ENCODE data around the gene GMCL2.
A peak's percentile ranks its signal among the peaks of the same experiment; 100 is the strongest.
"Not testable (repeated sequence)": the region's sequence is repeated elsewhere in the genome, so short reads cannot be mapped to it uniquely, and the experiment has no call there.

The GMCL2 gene, protein sequence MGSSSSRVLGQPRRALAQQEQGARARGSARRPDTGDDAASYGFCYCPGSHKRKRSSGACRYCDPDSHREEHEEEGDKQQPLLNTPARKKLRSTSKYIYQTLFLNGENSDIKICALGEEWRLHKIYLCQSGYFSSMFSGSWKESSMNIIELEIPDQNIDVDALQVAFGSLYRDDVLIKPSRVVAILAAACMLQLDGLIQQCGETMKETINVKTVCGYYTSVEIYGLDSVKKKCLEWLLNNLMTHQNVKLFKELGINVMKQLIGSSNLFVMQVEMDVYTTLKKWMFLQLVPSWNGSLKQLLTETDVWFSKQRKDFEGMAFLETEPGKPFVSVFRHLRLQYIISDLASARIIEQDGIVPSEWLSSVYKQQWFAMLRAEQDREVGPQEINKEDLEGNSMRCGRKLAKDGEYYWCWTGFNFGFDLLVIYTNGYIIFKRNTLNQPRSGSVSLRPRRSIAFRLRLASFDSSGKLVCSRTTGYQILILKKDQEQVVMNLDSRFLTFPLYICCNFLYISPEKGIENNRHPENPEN

DNA sequence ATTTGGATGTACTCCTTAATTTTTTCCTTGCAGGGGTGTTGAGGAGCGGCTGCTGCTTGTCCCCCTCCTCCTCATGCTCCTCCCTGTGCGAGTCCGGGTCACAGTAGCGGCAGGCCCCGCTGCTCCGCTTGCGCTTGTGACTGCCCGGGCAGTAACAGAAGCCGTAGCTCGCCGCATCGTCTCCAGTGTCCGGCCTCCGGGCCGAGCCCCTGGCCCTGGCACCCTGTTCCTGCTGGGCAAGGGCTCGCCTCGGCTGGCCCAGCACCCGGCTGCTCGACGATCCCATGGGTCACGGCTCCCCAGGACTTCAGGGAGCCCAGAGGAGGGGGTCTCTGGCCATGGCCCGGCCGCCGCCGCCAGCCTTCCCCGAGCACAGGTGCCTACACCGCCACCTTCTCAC, at the start of gene GMCL2:
Gene GMCL2 (minus strand): TSS at position 358 of the 400 bp plus-strand sequence. CDS start 72 bp downstream, at position 286.
- DNase-seq = no peak

DNA sequence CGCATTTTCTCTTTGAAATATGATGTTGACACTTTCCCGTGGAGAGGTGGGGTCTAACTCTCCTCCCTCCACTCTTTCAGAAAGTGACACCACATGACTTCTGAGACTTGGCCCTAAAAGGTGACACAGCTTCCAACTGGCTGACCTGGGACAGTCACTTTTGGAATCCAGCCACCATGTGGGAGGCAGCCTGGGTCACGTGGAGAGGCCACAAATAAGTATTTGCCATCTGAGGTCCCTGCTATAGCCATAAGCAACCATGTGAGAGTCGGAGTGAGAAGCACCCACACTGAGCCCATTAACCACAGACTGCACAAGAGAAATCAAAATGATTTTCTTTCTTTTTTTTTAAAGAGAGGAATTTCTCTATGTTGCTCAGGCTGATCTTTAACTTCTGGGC, 49.5 kb upstream of the GMCL2 start:
- DNase-seq = no peak

DNA sequence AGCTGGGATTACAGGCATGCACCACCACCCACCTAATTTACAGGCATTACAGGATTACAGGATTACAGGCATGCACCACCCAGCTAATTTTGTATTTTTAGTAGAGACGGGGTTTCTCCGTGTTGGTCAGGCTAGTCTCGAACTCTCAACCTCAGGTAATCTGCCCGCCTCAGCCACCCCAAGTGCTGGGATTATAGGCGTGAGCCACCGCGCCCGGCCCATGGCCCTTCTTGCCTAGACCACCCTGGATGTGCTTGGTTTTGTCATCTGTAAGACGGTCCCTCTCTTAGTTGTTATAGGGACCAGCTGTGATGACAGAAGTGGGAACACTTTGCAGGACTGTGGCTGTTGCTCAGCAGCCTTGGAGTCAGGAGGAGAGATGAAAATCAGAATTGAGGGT, 49.0 kb upstream of the GMCL2 start:
- no peak for DNase-seq

DNA sequence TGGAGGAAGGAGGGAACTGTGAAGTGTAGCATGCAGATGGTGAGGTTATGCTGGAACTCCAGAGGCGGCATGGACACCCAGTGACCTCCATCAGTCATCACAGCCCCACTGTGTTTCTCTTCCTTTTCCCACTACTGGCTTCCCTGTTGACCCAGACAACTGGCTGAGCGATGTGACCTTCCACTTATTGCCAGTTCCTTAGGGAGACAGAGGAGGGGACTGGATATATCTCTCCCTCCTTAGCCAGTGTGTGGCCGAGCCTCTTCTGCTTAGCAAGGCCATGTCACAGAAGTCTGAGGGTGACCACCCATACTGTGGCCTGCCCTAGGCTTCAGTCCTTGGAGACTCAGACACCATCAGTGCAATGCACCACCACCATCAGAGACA, 48.4 kb upstream of the GMCL2 start:
- DNase-seq = no peak

DNA sequence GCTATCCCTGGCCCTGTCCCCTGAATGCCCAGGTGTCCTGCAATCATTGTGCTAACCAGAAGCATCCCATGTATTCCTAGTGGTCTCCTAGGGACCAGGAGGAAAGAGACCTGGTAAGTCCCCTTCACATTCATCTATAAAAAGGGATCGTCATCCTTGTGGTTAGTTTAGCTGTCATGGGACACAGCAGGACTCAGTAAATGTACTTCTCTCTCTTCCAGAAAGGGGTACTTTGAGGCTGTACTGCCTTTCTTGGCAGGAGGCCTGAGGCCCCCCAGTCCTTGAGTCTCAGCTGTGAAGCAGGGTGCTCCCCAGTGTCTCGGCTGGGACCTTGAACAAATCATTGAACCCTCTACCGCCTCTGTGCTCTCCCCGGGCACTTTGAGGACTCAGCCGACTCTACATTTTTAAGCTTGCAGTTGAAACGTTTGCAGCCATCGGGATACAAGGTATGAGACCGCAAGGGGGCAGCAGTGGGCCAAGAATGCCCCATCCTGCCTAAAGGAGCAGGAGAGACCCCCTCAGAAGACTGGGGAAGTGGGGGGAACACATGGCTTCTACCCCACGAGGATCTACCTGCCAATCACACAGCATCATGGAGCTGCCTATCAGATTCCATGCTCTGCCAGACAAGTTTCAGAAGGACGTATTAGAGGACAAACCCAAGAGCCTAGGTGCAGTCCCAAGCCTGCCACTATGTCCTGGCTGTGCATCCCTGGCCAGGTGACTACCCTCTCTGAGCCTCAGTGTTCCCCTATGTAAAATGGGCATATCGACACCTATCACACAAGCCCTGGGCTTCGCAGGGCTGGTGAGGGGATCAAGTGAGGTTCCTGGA, 47.8 kb upstream of the GMCL2 start:
- DNase-seq = peak; percentile 56 to 77

DNA sequence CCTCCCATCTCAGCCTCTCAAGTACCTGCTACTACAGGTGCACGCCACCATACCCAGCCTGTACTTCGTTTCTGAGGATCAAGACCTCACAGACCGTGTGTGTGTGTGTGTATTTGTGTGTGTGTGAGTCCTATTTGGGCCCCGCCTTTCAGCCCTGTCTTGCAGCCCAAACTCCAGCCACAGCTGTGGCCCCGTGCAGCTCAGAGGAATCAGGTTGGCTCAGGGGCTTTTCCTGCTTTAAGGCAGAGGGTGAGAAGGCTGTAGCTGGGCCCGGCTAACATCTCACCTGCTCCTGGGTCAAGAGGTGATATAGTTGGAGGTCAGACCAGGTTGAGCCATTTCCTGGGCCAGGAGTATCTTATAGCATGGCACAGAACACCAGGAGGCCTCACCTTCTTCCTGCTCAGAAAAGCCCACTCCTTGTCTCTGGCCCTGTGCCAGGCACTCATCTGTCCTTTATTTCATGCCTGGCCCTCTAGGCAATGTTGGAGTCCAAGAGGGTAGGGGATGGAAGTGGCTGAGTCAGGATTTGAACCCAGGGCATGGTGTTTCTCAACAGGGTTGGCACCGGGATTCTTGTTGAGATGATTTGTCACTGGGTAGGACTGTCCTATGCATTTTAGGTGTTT, 47.1 kb upstream of the GMCL2 start:
- DNase-seq = no peak

DNA sequence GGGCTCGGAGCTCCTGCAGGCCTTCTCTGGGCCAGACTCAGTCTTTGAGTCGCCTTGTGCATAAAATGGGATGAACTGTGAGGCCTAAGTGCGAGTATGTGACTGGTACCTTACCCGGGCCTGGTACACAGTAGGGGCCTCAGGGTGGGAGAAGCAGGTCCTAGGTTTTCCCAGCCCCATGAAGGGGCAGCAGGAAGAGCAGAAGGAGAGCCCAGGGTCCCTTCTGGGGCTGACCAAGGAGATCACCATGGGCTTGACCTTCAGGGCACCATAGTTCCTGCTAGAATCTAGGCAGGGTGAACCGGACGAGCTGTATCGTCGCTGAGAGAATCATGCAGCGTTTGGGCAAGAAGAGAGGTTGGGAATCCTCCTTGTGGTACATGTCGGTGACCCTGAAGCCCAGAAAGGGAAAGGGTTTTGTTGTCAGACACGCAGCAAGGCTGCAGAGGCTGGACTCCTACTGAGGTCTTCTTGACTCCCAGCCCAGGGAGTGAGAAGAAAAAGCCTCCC, 45.8 kb upstream of the GMCL2 start:
- DNase-seq = no peak

DNA sequence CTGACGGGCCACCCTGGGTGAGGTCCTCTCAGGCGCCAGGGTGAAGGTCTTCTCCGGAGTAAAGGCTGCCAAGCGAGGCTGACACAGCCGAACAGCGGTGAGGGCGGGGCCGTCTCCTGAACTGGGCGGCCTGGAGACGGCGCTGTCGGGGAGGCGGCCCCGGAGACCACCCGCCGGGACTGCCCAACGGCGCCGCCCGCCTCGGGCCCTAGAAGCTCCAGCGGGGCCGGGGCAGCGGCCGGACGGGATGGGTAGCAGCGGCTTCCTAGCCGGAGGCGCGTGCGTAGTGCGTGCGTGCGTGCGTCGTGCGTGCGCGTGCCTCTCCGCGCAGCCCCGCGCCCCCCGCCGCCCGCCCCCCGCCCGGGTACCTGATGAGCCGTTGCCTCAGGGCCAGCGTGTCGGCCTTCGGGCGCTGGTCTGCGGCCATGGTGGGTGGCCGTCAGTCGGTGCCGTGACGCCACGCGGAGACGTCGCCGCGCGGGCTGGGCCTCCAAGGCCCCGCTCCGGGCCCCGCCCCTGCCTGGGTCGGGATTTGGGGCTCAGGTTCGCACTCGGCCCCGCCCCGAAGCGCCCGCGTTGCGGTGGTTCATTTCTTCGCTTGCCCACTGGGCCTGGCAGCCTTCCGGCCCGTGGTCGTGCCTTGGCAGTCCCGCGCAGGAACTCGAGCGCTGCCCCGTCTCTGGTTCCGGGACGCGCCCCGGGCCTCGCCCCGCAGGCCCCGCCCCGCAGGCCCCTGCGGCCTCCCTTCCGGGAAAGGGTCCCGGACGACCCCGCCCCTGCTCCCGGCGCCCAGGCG, 45.2 kb upstream of the GMCL2 start, which contains the start of gene PHYKPL:
Gene PHYKPL (minus strand): TSS at position 679 of the 796 bp plus-strand sequence. CDS start 252 bp downstream, at position 427.
- peak; percentile 65 to 80 for DNase-seq

DNA sequence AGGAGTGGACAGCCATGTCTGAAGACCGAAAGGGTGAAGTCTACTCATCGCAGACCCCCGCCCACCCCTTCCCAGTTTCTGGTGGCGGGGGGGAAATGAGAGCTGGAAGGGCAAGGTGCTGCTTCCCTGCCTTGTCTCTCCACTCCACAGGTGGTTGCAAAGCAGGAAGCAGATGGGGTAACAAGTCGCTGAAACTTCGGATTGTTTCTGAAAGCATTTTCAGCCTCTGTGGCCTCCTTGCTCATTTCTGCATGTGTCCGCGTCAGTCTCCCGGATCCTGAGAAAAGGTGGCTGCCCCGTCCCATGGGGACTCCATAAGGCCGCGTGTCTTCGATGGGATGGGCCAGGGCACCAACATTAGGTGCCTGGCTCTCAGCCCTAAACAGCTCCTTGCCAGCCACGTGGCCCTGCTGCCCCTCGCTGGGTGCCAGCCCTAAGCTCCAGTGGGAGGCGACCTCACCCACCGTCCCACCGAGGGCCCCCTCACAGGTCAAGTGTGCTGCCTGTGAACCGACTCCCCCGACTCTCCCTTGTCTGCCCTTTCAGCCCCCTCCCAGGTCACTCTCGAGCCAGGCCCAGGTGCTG, 44.5 kb upstream of the GMCL2 start:
- DNase-seq = no peak

DNA sequence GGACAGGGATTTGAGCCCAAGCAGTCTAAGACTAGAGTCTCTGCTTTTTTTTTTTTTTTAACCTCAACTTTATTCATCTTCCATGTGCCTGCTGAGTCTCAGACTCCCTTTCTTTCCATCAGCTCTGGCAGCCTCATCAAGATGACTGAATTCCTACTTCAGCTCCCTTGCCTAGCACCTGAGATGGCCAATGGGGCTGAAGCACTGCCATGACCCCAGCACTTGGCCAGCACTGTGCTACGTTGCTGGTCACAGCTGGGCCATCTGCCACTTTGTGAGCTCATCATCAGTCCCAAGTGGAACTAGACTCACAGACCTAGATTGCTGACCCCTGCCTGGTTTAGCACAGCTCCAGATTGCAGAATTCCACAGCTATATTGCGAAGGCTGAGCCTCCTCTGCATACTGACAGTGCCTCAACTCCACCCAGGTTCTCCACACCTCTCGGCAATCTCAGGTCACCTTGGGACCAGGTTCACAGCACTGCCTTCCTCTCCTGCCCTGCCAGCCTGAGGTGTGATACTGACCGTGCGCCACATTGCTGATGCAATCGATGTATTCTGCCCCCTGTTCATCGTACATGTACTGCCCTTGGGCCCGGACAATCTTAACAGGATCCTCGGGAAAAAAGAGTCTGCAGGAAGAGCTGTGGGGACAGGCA, 43.8 kb upstream of the GMCL2 start:
- no peak for DNase-seq

DNA sequence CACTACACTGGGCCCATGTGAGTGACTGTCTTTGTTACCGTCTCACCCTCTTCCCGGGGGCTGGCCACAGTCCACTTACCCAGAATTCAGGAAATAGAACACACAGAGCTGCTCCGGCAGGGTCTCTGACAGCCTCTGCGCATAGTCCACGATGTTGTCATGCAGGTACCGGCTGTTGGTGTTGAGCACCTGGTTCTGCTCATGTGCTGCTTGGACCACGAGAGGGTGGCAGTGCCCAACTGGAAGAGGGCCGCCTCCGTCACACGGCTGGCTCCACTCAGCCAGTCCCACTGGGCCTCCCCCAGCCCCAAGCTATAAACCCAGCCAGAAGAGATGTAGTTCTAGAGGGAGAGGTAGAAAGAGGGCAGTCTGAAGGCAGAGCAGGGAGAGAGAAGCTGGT, 42.7 kb upstream of the GMCL2 start:
- no peak for DNase-seq

DNA sequence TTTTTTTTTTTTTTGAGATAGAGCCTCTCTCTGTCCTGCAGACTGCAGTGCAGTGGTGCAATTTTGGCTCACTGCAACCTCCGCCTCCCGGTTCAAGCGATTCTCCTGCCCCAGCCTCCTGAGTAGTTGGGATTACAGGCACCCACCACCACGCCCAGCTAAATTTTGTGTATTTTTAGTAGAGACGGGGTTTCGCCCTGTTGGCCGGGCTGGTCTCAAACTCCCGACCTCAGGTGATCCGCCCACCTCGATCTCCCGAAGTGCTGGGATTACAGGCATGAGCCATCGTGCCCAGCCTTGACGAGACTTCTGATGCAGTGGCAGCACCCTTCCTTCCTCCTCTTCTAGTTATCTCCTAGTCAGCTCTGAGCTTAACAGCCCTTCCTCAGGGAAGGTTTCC, 41.9 kb upstream of the GMCL2 start:
- DNase-seq = not testable (repeated sequence)

DNA sequence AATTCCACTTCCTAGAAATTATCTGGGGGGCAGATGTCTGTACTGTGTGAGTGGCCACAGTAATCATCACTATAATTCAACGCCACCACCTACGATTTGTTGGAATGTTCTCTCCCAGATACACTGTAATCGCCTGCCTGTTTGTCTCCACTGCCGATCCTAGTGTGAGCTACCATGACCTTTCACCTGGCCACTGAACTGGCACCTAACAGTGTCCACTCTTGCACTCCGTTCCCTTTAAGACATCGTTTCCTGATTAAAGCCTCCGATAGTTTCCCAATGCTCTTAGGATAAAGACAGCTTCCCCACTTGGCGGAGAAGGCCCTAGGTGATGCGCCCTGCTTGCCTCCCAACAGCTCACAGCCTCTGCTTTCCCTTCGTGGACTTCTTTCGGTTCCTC, 41.4 kb upstream of the GMCL2 start:
- no peak for DNase-seq

DNA sequence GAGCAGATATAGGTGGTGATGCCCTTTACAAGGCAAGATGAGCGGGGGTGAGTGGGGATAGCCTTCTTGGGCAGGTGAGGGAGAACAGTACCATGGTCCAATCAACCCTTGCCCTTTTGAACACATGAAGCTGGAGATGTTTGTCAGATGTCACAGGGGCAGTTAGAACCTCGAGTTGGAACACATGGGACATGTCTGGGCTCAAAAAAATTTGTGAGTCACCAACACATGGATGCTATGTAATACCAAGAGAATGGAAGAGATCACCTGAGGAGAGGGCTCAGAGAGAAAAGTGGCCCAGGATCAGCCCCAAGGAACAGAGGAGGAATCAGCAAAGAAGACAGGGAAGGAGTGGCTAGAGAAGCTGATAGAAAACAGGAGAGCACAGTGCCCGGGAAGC, 40.8 kb upstream of the GMCL2 start:
- no peak for DNase-seq

DNA sequence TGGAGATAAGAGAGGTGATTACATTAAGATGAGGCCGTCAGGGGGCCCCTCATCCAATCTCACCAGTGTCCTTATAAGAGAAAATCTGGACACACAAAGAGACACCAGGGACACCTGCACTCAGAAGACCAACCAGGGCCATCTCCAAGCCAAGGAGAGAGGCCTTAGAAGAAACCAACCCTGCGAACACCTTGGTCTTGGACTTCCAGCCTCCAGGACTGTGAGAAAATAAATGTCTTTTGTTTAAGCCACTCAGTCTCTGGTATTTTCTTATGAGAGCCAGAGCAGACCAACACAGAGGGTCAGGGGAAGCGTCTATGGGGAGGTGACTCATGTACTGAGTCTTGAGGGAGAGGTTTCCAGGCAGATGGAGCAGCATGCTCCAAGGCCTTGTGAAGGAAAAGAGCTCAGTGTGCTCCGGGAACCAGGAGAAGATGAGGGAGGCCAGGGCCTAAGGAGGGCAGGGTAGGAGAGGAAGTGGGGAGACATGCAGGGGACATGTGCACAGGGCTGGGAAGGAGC, 40.0 kb upstream of the GMCL2 start:
- no peak for DNase-seq

DNA sequence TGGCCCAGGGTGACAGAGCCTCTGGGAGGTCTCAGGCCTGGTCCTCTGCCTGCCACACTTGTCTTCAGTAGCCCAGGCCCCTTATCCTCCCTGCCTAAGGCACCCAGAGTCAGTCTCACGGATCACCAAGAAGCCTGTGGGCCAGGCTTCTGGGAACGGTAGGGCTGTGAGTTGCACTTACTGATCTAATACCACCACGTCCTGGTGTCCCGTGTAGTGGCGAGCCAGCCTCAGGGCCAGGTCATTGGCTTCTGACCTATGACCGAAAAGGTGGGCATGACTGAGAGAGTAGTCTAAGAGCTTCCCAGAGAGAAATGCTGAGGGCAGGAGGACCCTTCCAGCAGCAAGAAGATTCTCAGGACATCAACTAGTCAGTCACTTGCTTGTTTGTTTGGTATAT, 38.0 kb upstream of the GMCL2 start:
- DNase-seq = no peak

DNA sequence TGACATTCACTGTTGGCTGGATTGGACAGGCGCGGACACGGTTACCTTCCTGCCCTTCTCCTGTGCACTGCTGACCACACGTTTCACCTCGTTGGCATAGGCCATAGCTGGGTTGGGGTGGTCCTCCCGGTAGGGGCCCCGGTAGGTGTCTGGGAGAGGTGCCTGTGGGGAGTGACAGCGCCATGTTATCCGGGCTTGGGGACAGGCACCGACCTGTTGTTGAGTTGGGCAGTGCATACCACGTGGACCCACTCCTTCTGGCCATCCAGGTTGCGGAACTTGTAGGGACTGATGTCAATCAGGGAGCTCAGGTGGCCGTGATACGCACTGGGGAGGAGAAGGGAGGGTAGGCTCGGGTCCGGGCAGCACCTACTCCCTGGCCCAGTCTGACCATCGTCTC, 37.2 kb upstream of the GMCL2 start:
- no peak for DNase-seq

DNA sequence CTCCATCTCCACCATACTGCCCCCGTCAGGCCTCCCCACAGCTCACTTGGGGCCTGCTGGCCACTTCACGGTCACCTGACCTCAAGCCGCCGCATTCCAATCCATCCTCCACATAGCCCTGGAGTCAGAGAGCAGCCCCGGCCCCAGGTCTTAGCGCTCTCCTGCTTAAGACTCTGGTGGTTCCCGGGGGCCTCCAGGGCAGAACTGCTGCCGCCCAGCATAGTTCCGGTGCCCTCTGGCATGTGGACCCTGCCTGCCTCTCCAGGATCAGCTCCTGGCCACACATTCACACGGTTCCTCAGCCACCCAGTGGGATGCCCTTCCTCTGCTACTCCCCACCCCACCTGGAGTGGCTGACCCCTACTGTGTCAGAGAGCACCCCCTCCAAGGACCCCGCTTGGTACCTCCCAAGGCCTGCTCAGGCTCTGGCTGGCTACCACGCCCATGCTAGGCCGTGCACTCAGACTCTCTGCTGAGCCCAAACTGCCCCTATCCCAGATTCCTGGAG, 36.7 kb upstream of the GMCL2 start:
- no peak for DNase-seq

DNA sequence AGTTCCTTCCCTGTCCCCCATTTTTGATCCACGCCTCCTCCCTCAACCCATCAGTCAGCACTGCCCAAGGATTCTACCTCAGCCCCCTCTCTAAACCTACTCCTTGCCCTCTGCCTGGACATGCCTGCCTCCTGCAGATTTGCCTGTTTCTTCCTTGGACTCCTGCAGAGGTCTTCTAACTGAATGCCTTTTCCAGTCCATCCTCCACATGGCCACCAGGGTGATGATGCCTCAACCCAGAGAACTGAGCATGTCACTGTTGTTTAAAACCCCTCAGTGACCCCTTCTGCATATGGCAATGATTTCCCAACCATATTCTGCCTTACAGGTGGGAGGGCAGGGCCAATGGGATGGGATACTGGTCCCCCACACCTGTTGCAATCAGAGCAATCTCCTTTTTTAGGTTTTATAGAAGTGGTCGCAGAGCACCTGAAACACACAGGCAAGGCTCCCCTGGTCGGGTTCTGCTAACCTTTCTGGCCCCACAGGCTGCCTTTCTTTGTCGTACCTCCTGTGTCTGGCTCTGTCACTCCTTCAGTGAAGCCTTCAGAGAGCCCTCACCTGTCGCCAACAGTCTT, 36.1 kb upstream of the GMCL2 start:
- no peak for DNase-seq

DNA sequence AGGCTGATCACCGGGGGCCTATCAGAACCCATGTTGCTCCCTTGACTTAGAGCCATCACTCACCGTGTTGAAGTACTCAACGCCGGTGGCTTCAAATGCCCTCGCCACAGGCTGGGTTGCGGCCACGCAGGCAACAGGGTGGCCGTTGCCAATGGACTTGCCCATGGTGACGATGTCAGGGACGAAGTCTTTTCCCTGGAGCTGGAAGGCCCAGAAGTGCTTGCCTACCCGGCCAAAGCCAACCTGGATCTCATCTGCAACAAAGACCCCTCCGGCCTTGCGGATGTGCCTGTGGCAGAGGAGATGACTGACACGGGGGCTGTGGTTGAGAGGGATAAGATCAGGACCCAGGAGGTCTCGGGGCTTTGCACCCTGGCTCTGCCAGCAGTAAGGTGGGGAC, 35.1 kb upstream of the GMCL2 start:
- no peak for DNase-seq

All from CD4-positive, alpha-beta T cell treated with Interferon alpha-2 for 1 hour (primary cell).